IMR-90 (cell line): ENCODE results near the gene RER1.

Experiments used
- CTCF ChIP-seq: conservative IDR thresholded peaks from 2 replicates; pipeline ENCODE4 v1.5.1; 2012; ENCODE audit warnings: mild to moderate bottlenecking, low read depth, low read length, improper control_type of control experiment
- FOS ChIP-seq: fragments of 150-350 bp; IDR thresholded peaks from 2 replicates; pipeline ENCODE4 v1.6.1; 2016; ENCODE audit warnings: low read depth, low read length
- POLR2A ChIP-seq: IDR thresholded peaks from 2 replicates; pipeline ENCODE4 v1.6.1; 2012; ENCODE audit warnings: mild to moderate bottlenecking, low read depth, low read length
- USF2 ChIP-seq: fragments of 150-350 bp; IDR thresholded peaks from 2 replicates; pipeline ENCODE4 v1.6.1; 2017; ENCODE audit warnings: mild to moderate bottlenecking, antibody characterized with exemption, low read length, low read depth

- no peak for TF ChIP-seq CTCF
- no peak for TF ChIP-seq POLR2A
- TF ChIP-seq USF2, result no peak
- TF ChIP-seq FOS, result no peak
Measured at GRCh38 chr1:2442661-2443060, 51.0 kb downstream of the RER1 start.
